Activated CD8-positive, alpha-beta memory T cell treated with anti-CD3 and anti-CD28 coated beads for 4 hours (primary cell): ENCODE results near the gene ELOA2.
"Not testable (repeated sequence)": the region's sequence is repeated elsewhere in the genome, so short reads cannot be mapped to it uniquely, and the experiment has no call there.

Experiments used
- DNase-seq, 2 donors: peaks; one replicate each; pipeline ENCODE4 v3.0.0-alpha.2; 2020; ENCODE audit warnings: low read depth in 2 of 2

ELOA2 gene

GRCh38 chr18:47022821-47023220 lies 12.6 kb downstream of the ELOA2 start:
- not testable (repeated sequence) for DNase-seq

GRCh38 chr18:47020757-47021156 lies 14.7 kb downstream of the ELOA2 start:
- not testable (repeated sequence) for DNase-seq

GRCh38 chr18:47019870-47020269 lies 15.6 kb downstream of the ELOA2 start:
- not testable (repeated sequence) for DNase-seq
